Adrenal gland (tissue), 12 donors: ENCODE results near the gene C10orf120. TPM values are rescaled to one million over a fixed set of nuclear protein-coding genes. Genes with fewer than 3 reads are reported as not detected.

ENCODE experiments used
- DNase-seq, 7 donors: peaks; one replicate each; pipeline ENCODE4 v3.0.0-alpha.2; 2019 to 2020
- H3K27ac ChIP-seq, 5 donors: fragments of 200-600 bp; sonication (generic) in 4 of 5; 1 replicate in 3 of 5; 2 replicates in 2 of 5; pipeline versions ENCODE4 v1.5.1 to v1.8.0; 2016 to 2020; ENCODE audit warnings: mild to moderate bottlenecking in 1 of 5
- H3K27me3 ChIP-seq: fragments of 200-600 bp; 2 replicates; pipeline ENCODE4 v1.8.0; 2021
- H3K36me3 ChIP-seq, 2 donors: fragments of 200-600 bp; replicated peaks in 1 of 2; 1 replicate in 1 of 2; 2 replicates in 1 of 2; pipeline versions ENCODE4 v1.5.1 to v1.8.0; 2018 to 2022
- H3K4me1 ChIP-seq, 2 donors: fragments of 200-600 bp; replicated peaks in 1 of 2; 1 replicate in 1 of 2; 2 replicates in 1 of 2; pipeline versions ENCODE4 v1.5.1 to v1.8.0; 2018 to 2021
- H3K4me3 ChIP-seq, 4 donors: fragments of 200-600 bp; sonication (generic) in 3 of 4; one replicate each; pipeline ENCODE4 v1.5.1; 2016 to 2018
- H3K9me3 ChIP-seq, 3 donors: fragments of 200-600 bp; sonication (generic) in 1 of 3; replicated peaks in 1 of 3; 1 replicate in 2 of 3; 2 replicates in 1 of 3; pipeline versions ENCODE4 v1.5.1 to v1.8.0; 2016 to 2021
- POLR2A ChIP-seq, 2 donors: fragments of 450-650 bp; IDR thresholded peaks; one replicate each; pipeline ENCODE4 v1.6.1; 2017; ENCODE audit warnings: antibody characterized with exemption in 2 of 2, mild to moderate bottlenecking in 2 of 2, moderate library complexity in 1 of 2
- WGBS, 4 donors: extraction: QIAGEN DNeasy Blood & Tissue Kit in 2 of 4; methylation state at CpG; one replicate each; pipeline versions ENCODE4 v1.1.5 to v1.1.7; 2013 to 2017; 5-methylcytosine and 5-hydroxymethylcytosine counted together
- intact Hi-C, 2 donors: fragments of 100-400 bp; cut with DNase I; formaldehyde crosslinking; loops; one replicate each; pipeline versions ENCODE4 v1.14.1 to v1.15.0; 2022 to 2023
- polyA plus RNA-seq, 3 donors: library from polyadenylated mRNA; stranded (reverse); fragments of 200-250 nt in 2 of 3; fragments of 350-450 nt in 1 of 3; fragmentation: Illumina TruSeq in 1 of 3; extraction: RNeasy Lipid Tissue Mini Kit (QIAGEN cat#74804) in 1 of 3; gene quantifications; one replicate each; pipeline ENCODE4 v1.2.3, GENCODE V29; 2013 to 2014
- total RNA-seq, 9 donors: library from RNA; depleted of rRNA in 4 of 9; stranded (reverse); fragments of >200 nt in 4 of 9; fragments of 120-200 nt in 1 of 9; fragmentation: NEBNext Ultra II Directional in 1 of 9; extraction: Animal tissue kit (Norgen Biotek cat#: 25700) in 1 of 9; gene quantifications; one replicate each; pipeline versions ENCODE4 v1.1.0 to v1.2.4, GENCODE V29; 2013 to 2023
- TF ChIP-seq, protein P1 (sequence below), 6 experiments: fragments of 450-650 bp in 4 of 6; fragments of 200-600 bp in 2 of 6; sonication (generic) in 1 of 6; IDR thresholded peaks; 1 replicate in 5 of 6; 2 replicates in 1 of 6; pipeline versions ENCODE4 v1.5.1 to v1.8.0; 2016 to 2021; ENCODE audit warnings: antibody characterized with exemption in 6 of 6, mild to moderate bottlenecking in 2 of 6, moderate library complexity in 1 of 6
- donor health status: healthy with polysubstance abuse.
- donor health status: Bipolar disorder and iron deficiency.
- donor health status: DM: yes; HTN: yes; CAD: no.
- donor health status: DM: no; HTN: no; CAD: no.
- donor health status: DM: no; HTN: no; CAD: no.
- donor health status: DM: yes; HTN: yes; CAD: no.

C10orf120 gene
- total and polyA plus RNA-seq, 12 donors, result not detected

DNA sequence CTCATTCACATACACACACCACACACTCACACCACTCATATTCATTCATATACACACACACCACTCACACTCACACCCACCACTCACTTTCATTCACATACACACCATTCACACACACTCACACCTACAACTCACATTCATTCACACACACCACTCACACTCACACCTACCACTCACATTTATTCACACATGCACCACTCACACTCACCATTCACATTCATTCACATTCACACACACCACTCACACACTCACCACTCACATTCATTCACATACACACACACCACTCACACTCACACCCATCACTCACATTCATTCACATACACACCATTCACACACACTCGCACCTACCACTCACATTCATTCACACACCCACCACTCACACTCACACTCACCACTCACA lies 25.4 kb upstream of the C10orf120 start:
- TF ChIP-seq POLR2A (IDR thresholded peaks at IDR 0.05), result no peak
- TF ChIP-seq, protein P1, sequence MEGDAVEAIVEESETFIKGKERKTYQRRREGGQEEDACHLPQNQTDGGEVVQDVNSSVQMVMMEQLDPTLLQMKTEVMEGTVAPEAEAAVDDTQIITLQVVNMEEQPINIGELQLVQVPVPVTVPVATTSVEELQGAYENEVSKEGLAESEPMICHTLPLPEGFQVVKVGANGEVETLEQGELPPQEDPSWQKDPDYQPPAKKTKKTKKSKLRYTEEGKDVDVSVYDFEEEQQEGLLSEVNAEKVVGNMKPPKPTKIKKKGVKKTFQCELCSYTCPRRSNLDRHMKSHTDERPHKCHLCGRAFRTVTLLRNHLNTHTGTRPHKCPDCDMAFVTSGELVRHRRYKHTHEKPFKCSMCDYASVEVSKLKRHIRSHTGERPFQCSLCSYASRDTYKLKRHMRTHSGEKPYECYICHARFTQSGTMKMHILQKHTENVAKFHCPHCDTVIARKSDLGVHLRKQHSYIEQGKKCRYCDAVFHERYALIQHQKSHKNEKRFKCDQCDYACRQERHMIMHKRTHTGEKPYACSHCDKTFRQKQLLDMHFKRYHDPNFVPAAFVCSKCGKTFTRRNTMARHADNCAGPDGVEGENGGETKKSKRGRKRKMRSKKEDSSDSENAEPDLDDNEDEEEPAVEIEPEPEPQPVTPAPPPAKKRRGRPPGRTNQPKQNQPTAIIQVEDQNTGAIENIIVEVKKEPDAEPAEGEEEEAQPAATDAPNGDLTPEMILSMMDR (IDR thresholded peaks at IDR 0.05), result no peak

GRCh38 chr10:122721111-122721510 lies 21.5 kb upstream of the C10orf120 start:
- TF ChIP-seq, protein P1 (IDR thresholded peaks at IDR 0.05), result no peak
- no peak for TF ChIP-seq POLR2A (IDR thresholded peaks at IDR 0.05)
- intact Hi-C loops, result no loop called here
- no peak for DNase-seq
- H3K9me3 ChIP-seq, result no peaks in the 10 kb centered on the region
- no peak overlapping the region for H3K27ac ChIP-seq
- WGBS, 4 donors, result 75 to 87% (median 78%) methylated on average over 3 of the region's 3 CpGs
- no peak overlapping the region for H3K4me3 ChIP-seq
- H3K36me3 ChIP-seq, result no peaks in the 10 kb centered on the region
- H3K4me1 ChIP-seq, result no peaks in the 10 kb centered on the region
- H3K27me3 ChIP-seq, result no peaks in the 10 kb centered on the region

More for the DNA sequence above, 25.4 kb upstream of the C10orf120 start:
- H3K4me1 ChIP-seq, result no peaks in the 10 kb centered on the region
- H3K27ac ChIP-seq, result no peak overlapping the region
- H3K36me3 ChIP-seq, result no peaks in the 10 kb centered on the region
- H3K27me3 ChIP-seq, result peaks cover 10% of the 10 kb centered on the region
- no peak overlapping the region for H3K4me3 ChIP-seq
- WGBS, 4 donors, result 50 to 87% (median 66%) methylated on average over 1 of the region's 1 CpG
- no peaks in the 10 kb centered on the region for H3K9me3 ChIP-seq
- no peak for DNase-seq
- intact Hi-C loops, result no loop called here

DNA sequence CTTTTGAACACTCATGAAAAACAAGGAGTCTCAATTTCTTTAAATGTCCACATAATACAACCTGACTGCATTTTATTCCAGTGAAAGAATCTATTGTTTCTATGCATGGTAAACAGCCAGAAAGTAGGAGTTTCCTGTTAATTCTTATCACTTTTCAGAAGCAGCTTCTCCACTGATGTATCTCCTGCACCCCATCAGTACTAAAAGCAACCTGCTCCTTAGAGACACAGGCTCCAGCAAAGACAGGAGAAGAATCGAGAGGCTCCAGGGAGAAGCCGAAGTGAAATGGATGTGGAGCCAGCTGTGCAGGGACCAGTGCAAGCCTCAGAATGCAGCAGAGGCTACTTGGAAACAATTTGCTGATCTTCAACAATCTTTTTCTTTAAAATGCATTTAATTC lies 16.4 kb upstream of the C10orf120 start:
- H3K27me3 ChIP-seq, result peaks cover 17% of the 10 kb centered on the region
- H3K27ac ChIP-seq, result no peak overlapping the region
- no peak for DNase-seq
- intact Hi-C loops, result no loop called here
- H3K4me1 ChIP-seq, result no peaks in the 10 kb centered on the region
- TF ChIP-seq POLR2A (IDR thresholded peaks at IDR 0.05), result no peak
- TF ChIP-seq, protein P1 (IDR thresholded peaks at IDR 0.05), result no peak
- WGBS, 4 donors, result 60 to 74% (median 68%) methylated on average over 2 of the region's 2 CpGs
- H3K9me3 ChIP-seq, result no peaks in the 10 kb centered on the region
- no peak overlapping the region for H3K4me3 ChIP-seq
- no peaks in the 10 kb centered on the region for H3K36me3 ChIP-seq

DNA sequence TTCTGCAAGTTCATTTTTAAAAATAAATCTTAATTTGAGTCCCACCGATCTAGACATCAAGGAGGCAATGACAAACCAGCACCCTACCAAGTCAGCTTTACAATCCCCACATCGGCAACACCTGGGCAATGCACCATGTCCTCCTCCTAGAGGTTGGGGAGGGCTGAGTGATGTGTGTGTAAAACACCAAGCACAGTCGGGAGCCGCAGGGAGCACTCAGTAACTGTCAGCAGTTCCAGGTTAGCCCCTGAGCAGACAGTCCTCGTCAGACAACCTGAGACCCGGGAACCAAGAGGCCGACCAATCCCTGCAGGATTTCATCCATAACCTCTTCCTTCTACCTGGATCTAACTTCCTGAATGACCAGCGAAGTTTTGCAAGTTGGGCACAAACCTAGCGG lies 15.9 kb upstream of the C10orf120 start:
- H3K27me3 ChIP-seq, result peaks cover 17% of the 10 kb centered on the region
- no peaks in the 10 kb centered on the region for H3K4me1 ChIP-seq
- WGBS, 4 donors, result 63 to 75% (median 65%) methylated on average over 4 to 9 of the region's 9 CpGs
- intact Hi-C loops, result no loop called here
- TF ChIP-seq, protein P1 (IDR thresholded peaks at IDR 0.05), result no peak
- no peak for TF ChIP-seq POLR2A (IDR thresholded peaks at IDR 0.05)
- H3K36me3 ChIP-seq, result no peaks in the 10 kb centered on the region
- no peak overlapping the region for H3K27ac ChIP-seq
- no peak overlapping the region for H3K4me3 ChIP-seq
- no peak for DNase-seq
- H3K9me3 ChIP-seq, result no peaks in the 10 kb centered on the region
